ENCODE measurements around the gene NOS1AP.

Gene NOS1AP

DNA sequence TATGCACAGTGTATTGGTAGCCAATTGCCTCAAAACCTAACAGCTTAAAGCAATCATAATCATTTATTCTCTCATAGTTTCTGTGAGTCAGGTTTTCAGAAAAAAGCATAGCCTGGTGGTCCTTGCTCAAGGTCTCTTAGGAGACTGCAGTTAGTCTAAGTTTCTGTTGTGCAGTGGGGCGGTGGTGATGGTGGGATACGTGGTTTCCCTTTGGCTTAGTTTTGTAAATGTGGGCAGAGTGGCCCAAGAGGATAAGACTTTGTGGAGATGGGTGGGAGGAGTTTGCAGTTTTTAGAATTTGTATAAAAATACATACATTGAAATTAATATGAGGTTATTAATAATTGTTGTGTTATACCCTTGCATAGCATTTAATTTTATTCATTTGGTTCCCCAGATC is 68.6 kb downstream of the NOS1AP start:
- no peak for DNase-seq (ENCODE audit: low read depth)

DNA sequence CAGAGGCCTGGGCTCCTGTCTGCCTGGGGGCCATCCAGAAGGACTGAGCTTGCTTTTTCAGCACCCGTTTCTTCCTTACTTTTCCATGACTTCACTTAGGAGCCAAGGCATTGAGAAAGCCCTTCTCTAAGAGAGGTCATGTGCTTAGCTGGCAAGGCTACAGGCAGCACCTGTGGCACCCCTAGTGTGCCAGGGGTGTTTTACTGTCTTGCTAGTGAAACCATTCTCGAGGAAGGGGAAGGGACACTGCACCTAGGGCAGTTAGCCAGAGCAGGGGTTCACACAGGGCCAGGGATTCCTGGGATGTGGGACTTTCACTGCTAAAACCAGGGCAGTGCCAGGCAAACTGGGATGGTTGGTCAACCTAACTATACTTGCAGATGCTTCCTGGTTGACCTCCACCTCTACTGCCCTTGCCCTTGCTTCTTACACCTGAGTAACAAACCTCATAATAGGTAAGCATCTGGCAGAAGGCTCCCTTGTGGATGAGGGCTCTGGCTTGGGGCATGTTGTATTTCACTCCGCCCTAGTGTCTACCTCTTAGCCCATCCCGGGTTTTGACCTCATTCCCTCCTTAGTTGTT is 69.2 kb downstream of the NOS1AP start:
- no peak for DNase-seq (ENCODE audit: low read depth)

DNA sequence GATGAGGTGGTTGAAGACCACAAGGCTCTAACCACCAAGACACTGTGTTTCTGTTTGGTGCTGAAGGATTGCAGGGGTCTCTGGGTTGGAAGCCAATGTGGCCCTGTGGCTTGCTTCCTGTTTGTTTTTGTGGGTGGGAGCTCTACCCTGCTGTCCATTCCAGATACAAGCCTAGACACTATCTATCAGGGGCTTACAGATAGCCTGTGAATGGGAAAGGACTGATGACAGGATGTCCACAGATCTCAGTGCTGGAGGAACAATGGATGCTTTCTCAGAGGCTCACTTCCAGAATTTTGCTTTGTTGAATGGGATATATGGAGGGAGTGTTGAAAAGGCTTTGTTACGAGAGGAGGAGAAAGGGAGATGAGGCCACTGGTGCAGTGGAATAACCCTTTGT is 69.7 kb downstream of the NOS1AP start:
- no peak for DNase-seq (ENCODE audit: low read depth)

DNA sequence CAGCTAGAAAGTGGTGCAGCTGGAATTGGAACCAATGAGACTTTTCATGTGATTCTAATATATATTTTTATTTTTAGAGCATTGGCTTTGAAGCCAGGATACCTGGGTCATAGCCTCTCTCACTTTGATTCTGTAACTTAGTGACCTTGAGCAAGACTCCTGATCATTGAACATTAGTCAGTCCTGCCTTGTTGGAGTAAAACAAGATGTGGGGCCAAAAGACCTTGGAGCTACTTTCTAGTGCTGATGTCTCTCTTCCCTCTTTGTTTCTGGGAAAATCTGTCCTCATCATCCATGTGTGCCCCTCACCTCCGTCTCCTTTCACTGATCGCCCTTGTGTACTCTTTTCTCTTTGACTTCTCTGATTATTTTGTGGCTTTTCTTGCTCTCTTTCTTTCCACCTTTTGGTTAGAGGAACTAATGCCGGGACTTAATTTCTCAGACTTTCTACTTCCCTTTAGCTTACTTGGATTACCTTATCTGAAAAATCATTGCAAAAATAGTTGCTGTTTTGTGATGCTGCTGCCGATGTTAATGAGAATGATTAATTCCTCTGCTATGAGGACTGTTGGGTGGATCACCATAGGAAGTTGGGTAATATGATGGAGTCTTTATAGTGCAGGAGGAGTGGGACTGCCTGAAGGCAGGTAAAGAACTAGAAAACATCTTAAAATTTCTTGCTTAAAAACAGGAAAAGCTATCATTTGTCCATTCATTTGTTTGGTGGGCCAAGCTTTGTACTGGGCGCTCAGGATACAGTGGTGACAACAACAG is 72.0 kb downstream of the NOS1AP start:
- no peak for DNase-seq (ENCODE audit: low read depth)

DNA sequence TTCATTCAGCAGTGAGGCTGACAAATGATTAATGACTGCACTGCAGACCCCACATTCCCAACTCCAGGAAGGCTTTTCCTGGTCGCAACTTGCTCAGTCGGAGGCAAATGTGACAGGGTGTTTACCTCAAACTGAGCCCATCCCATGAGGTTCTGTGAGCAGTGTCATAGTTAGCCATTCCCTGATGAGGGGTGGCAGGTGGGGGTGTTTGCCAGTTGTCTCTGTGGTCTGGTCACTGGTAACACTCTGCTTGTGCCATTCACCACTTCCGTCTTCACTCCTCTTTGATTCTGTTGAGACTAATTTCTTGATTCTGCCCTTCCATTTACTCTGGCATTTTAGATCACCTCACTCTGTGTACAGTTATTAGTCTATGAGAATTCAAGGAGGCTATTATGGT is 73.5 kb downstream of the NOS1AP start:
- DNase-seq (ENCODE audit: low read depth), result no peak

DNA sequence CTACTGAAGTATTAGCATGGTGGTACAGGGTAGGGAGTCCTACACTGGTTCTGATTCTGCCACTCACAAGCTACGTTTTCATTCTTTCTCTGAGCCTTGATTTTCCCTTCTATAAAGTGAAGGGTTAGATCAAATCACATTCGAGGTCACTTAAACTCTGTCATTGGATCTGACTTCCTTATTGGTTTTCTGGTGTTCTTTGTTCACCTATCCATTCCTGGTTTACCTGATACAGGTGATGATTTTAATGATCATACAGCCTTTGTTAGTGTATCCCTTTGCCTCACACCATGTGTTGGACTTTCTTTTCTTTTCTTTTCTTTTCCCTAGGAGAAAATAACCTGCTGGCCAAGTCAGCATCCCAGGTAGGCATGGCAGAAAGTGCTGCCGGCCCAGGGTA is 74.8 kb downstream of the NOS1AP start:
- no peak for DNase-seq (ENCODE audit: low read depth)

DNA sequence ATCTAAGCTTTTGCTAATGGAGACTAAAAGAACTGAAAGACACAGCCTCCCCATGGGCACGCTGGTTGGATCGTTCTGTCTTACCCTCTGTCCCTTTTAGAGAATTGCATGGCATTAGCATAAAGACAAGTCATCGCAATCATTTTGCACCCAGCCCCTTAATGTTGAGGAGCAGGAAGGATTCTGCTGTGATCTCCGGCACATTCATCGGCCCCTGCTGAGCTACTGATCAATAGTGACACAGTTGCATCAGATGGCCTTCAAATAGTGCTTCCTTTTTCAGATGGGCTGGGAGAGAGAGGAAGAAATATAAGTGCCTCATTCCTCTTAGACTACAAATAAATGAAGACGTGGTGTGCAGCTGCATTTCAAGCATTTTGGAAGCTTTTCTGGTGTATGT is 75.4 kb downstream of the NOS1AP start:
- no peak for DNase-seq (ENCODE audit: low read depth)

DNA sequence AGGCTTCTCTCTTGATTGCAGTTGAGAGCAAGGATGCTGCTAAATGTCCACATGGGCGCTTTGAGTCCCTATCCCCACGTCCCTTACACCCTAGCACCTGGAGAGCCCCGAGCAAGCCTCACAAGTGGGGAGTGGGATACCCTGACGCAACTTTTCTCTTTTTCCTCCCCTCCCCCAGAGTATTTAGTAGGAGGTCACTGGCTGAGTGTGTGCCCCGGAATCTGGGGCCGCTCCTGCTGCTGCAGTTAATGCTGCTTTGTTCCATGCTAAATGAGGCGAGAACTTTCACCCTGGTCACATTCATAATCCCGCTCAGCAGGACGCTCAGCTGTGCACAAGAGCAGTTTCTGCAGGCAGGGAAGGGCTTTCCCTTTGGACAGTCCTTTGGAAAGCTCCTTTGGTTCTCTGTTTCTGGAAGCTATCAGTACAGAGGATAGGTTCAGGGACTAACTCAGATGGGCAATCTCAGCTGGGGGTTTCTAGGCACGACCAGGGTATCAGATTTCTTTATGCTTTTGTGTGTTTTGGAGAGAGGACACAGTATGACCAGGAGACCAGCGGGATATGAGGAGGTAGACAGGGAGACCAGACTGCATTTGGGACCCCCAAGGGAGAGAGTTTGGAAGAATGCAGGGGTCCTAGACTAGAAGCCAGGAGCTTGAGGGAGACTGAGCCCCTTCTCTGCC is 75.9 kb downstream of the NOS1AP start:
- no peak for DNase-seq (ENCODE audit: low read depth)

DNA sequence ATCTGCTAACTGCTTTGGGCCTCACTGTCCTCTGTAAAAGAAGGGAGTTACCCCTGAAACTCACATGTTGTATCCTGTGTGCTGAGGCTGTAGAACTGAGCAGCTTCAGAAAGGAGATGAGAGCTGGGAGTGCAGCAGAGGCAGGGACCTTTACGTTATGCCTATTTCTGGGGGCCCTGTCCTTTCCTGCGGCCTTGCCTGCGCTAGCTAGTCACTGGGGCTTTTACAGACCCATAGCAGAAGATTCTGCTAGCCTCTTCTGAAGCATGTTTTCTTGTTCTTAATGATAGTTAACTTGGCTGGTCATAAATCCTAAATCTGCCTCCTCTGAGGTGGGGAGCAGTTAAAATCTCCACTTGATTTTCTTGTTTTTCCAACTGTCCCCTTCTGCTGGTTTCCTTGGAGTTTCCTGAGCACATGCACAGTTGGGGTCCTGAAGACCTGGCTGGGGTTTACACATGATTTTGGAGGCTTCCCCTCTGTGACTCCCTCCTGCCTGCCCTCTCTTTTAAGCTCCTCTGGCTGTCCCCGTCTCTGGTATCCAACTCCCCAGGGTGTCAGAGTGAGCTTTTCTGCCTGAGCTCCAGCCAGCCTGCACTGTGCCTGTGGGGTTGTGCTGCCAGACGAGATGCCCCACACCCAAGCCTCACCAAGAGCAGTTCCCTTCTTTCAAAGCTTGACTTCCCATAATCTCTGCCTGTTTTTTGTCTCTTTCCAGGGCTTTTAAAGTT is 76.6 kb downstream of the NOS1AP start:
- no peak for DNase-seq (ENCODE audit: low read depth)

DNA sequence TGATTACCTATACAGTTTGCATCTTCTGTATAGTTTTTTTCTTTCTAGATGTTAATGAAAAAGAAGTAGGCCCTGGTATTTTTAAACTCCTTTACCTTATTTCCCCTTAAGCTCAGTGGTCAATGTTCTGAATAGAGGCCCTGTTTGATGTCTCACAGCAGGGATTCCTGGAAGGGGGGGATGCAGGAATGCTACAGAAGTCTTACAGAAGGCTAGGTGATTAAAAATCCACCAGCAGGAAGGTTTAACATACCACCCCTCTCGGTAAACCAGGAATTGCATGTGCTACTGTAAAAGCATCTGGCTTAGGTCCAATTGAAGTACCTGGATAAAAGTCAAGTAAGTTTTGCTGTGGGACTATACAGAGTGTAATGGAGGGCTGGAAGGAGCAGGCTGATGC is 78.3 kb downstream of the NOS1AP start:
- DNase-seq (ENCODE audit: low read depth), result no peak

DNA sequence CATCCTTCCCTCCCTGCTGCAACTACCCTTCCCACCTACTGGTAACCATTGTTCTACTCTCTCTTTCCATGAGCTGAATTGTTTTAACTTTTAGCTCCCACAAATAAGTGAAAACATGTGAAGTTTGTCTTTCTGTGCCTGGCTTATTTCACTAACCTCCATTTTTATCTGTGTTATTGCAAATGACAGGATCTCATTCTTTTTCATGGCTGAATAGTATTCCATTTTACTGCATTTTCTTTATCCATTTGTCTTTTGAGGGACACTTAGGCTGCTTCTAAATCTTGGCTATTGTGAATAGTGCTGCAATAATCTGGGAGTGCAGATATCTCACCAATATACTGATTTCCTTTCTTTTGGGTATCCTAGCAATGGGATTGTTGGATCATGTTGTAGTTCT is 80.6 kb downstream of the NOS1AP start:
- no peak for DNase-seq (ENCODE audit: low read depth)

DNA sequence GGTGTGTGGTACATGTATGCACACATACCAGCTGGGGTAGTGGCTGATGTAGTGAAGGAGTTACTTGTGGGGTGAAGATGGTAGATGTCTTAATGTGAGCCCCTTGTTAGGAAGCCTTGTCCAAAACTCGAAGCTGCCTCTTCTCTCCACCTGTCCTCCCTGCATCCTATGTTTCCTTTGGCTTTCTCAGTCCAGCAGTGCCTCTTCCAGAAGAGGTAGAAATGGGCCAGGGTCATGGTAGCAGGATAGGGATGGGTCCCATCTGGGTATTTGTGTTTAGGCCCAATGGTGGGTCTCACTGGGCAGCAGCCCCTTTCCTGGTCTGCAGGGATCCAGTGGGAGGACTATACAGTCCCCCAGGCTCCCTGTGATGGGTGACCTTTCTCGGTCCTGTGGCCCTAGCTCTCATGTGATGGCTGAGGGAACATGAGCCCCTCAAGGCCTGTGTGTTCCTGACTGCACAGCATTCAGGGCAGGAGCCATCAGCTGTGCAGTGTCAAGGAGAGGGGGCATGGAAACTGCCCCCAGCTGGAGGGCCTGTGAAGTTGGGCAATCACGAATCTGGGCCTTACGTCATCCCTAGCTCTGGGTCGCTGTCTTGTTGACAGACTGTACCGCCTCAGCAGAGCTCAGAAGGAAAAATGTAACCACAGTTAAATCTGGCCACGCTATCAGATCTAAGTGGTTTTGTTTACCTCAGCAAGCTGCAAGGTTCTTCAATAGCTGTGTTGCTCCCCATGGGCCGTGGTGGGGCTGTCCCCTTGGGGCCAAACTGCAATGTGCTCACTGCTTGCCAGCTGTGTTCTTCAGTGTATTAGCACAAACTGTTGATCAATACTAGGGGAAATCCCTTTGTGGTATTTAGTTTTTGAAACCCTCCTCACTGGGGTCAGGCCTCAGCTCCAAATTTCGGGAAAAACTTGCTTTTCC is 82.7 kb downstream of the NOS1AP start:
- no peak for DNase-seq (ENCODE audit: low read depth)

DNA sequence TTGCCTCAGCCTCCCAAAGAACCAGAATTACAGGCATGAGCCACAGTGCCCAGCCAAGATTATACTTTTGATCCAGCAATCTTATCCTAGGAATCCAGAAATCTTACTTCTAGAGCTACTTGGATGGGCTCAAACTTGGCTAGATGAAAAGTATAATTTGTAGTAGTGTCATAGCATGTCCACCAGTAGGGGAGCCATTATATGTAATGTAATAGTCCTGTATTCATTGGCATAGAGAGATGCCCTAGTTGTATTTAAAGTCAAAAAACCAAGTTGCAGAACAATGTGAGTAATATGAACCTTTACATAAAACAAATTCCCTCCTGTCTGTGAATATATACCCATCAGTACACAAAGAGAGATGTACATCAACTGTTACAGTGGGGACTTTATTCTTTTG is 83.9 kb downstream of the NOS1AP start:
- no peak for DNase-seq (ENCODE audit: low read depth)

DNA sequence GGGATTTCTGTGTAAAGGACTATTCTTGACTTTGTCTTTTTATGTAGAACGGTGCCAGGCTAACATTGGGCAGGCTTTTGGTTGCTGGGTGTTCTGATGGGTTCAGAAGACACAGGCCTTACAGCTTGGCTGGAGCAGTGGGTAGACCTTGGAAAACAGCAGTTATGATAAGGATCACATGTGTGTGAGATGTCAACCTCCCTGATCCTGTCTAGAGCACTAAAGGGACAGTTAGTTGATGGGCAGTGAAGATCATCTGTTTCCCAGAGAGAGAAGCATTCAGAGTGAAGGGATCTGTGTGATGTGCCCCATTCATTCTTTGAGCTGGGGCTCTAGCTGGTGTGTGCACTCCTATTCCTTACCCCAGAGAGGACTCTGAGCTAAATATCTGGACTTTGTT is 88.0 kb downstream of the NOS1AP start:
- no peak for DNase-seq (ENCODE audit: low read depth)

DNA sequence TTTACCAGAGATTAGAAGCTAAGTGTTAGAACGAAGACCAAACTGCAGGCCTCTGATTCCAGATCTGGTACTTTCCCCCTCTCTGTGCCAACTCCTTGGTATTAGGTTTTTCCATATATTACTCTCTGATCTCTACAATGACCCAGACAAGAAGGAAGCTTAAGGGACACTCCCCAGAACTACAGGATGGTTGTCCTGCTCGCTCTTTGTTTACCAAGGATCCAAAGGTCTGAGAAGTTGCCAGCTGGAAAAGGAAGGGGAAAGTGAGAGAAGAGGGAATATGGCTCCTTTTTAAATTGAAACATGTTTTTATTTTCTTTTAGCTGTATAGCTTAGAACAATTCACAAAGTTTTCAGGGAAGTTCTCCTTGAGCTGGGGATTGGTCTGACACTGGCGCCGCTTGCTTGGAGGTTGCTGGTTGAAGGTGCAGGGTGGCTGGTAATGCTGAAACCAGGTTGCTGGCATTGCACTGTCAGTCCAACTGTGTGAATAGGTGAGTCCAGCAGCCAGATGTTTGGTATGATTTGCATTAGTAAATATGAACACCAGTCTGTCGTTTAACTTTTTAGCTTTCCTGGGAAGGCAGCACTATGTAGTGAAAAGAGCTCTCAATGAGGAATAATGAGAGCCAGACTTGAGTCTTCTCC is 89.3 kb downstream of the NOS1AP start:
- DNase-seq (ENCODE audit: low read depth), result no peak

DNA sequence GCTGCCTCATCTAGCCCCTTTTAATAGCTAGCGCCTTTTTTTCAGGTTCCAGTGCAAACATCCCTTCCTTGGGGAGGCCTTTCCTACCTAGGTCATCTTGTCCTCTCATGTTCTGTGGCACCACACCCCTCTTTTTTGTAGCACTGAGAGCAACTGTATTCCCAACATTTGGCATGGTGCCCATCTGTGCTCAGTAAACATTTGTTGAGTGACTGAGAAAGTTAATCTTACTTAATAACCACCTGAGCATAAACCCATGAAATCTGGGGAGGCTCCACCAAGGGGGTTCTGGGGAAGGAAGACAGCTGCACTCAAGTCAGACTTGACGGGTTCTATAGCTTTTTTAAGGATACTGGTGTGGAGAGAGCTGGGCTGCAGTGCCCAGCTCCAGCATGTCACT is 90.0 kb downstream of the NOS1AP start:
- DNase-seq (ENCODE audit: low read depth), result no peak

DNA sequence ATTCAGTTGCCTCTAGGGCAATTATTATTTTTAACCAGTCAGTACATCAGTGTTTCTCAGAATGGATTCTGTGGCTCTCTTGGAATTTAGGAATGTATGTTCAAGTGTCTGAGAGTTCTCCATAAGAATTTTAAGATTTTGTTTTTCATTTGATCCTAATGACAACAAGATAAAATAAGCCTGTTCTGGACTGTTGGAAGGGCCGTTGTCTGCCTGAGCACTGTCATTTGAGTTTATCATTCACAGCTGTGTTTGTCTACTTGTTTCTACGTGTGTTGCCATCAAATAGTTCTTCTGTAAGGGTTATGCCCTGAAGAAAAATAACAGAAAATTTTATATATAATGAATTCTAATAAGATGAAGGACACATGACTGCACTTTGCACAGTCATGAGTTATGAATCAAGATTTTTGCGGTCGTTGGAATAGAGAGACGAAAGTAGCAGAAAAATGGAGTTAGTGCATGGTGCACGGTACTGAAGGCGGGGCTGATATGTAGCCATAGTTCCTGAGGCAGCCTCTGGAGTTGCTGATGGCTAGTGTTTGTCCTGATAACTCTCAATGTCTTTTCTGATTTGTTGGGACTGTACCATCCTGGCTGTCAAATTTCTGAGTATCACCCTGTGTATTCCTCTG is 92.5 kb downstream of the NOS1AP start:
- no peak for DNase-seq (ENCODE audit: low read depth)

DNA sequence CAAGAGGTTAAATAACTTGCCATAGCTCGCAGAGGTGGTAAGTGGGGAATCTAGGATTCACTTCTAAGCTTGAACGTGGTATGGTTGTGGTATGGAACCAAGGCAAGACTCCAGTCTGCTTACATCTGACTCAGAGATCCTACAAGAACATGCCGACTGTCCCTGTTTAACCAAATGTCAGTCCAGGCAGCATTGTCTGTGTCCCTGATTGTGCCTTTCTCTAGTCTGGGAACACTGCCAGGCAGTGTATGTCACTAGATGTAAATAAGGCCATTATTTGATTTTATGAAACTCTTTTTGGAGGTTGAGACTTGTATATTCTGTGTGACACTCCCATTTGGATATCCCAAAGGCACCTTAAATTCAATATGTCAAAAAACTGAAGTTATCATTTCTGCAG is 96.0 kb downstream of the NOS1AP start:
- DNase-seq (ENCODE audit: low read depth), result no peak

DNA sequence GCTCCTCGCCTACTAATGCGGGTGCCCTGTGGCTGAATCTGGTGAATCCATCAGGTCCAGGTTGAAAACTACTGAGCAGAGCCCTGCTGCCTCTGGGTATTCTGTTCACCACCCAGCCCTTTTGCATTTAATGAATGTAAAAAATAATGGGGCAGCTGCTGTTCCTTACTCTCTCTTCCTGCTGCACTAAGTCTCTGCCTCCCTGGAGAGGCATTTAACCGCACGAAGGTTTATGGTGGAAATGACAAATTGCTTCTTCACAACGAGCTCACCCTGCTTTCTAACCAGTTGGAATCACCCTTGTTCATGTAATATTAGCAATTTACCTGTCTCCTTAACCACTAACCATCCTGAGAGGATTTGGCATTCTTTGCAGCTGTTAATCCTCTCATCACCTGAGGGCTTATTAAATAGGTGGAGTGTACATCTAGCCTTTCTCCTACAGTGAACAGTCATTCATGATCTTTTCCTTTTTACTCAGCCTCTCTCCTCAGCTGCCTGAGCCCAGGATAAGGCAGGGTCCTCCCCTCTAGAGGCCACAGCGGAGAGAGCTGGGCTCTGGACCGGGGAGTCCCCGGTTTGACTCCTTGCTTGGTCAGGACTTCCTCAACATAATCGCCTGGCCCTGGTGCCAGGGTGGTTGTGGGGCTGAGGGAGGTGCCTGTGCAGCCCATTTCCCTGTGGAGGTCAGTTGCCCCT is 97.6 kb downstream of the NOS1AP start:
- DNase-seq (ENCODE audit: low read depth), result no peak

DNA sequence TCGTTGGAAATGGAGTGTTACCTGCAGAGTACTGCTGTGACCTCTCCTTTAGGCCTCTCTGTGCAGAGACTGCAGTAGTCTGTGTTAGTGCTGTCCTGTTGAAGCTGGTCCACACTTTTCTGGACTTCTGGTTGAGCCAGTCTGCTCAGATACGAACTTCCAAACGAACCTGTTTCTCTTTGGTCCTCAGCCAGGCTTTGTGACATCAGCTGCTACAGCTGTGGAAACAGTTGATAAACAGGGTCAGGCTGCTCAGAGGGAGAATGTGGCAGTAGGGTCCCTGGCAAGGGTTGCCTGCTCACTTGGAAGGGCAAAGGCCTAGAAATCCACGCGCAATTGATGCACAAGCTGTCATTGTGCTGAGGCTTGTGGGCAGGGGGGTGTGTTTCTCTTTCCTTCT is 98.8 kb downstream of the NOS1AP start:
- no peak for DNase-seq (ENCODE audit: low read depth)
